ENCODE measurements around the gene BBS7.

Gene BBS7

GRCh38 chr4:121869841-121870822 lies at the start of gene BBS7:
Gene BBS7, minus strand, starts transcription at chr4:121870474. Its CDS starts 161 bp downstream, at chr4:121870313.
- peak; percentile 93 to 99 for DNase-seq (ENCODE audit: extremely low read depth in 1 of 2, low read depth in 1 of 2)

- DNase-seq (ENCODE audit: extremely low read depth in 1 of 2, low read depth in 1 of 2) = no peak
Measured at GRCh38 chr4:121913667-121914066, 43.4 kb upstream of the BBS7 start.

- no peak for DNase-seq (ENCODE audit: extremely low read depth in 1 of 2, low read depth in 1 of 2)
Measured at GRCh38 chr4:121908346-121908745, 38.1 kb upstream of the BBS7 start.

GRCh38 chr4:121900132-121900983 lies 30.1 kb upstream of the BBS7 start:
- DNase-seq (ENCODE audit: extremely low read depth in 1 of 2, low read depth in 1 of 2) = peak in 1 of 2 donors; percentile 2

GRCh38 chr4:121898150-121898549 lies 27.9 kb upstream of the BBS7 start:
- no peak for DNase-seq (ENCODE audit: extremely low read depth in 1 of 2, low read depth in 1 of 2)

- DNase-seq (ENCODE audit: extremely low read depth in 1 of 2, low read depth in 1 of 2) = no peak
Measured at GRCh38 chr4:121888134-121888533, 17.9 kb upstream of the BBS7 start.

GRCh38 chr4:121885115-121885514 lies 14.8 kb upstream of the BBS7 start:
- DNase-seq (ENCODE audit: extremely low read depth in 1 of 2, low read depth in 1 of 2) = no peak

- no peak for DNase-seq (ENCODE audit: extremely low read depth in 1 of 2, low read depth in 1 of 2)
Measured at GRCh38 chr4:121881158-121881557, 10.9 kb upstream of the BBS7 start.

GRCh38 chr4:121879135-121879534 lies 8.9 kb upstream of the BBS7 start:
- DNase-seq (ENCODE audit: extremely low read depth in 1 of 2, low read depth in 1 of 2) = no peak

GRCh38 chr4:121877041-121877773 lies 6.9 kb upstream of the BBS7 start:
- DNase-seq (ENCODE audit: extremely low read depth in 1 of 2, low read depth in 1 of 2) = no peak

- no peak for DNase-seq (ENCODE audit: extremely low read depth in 1 of 2, low read depth in 1 of 2)
Measured at GRCh38 chr4:121876070-121876469, 5.8 kb upstream of the BBS7 start.

- no peak for DNase-seq (ENCODE audit: extremely low read depth in 1 of 2, low read depth in 1 of 2)
Measured at GRCh38 chr4:121875652-121876051, 5.4 kb upstream of the BBS7 start.

- DNase-seq (ENCODE audit: extremely low read depth in 1 of 2, low read depth in 1 of 2) = no peak
Measured at GRCh38 chr4:121873604-121874003, 3.3 kb upstream of the BBS7 start.

- no peak for DNase-seq (ENCODE audit: extremely low read depth in 1 of 2, low read depth in 1 of 2)
Measured at GRCh38 chr4:121863799-121864198, 6.5 kb downstream of the BBS7 start.

- no peak for DNase-seq (ENCODE audit: extremely low read depth in 1 of 2, low read depth in 1 of 2)
Measured at GRCh38 chr4:121861426-121861825, 8.8 kb downstream of the BBS7 start.

GRCh38 chr4:121860121-121860520 lies 10.2 kb downstream of the BBS7 start:
- DNase-seq (ENCODE audit: extremely low read depth in 1 of 2, low read depth in 1 of 2) = no peak

GRCh38 chr4:121851354-121851753 lies 18.9 kb downstream of the BBS7 start:
- no peak for DNase-seq (ENCODE audit: extremely low read depth in 1 of 2, low read depth in 1 of 2)

- DNase-seq (ENCODE audit: extremely low read depth in 1 of 2, low read depth in 1 of 2) = no peak
Measured at GRCh38 chr4:121846662-121847061, 23.6 kb downstream of the BBS7 start.

- no peak for DNase-seq (ENCODE audit: extremely low read depth in 1 of 2, low read depth in 1 of 2)
Measured at GRCh38 chr4:121842862-121843261, 27.4 kb downstream of the BBS7 start.

- no peak for DNase-seq (ENCODE audit: extremely low read depth in 1 of 2, low read depth in 1 of 2)
Measured at GRCh38 chr4:121838136-121838535, 32.1 kb downstream of the BBS7 start.

- no peak for DNase-seq (ENCODE audit: extremely low read depth in 1 of 2, low read depth in 1 of 2)
Measured at GRCh38 chr4:121829511-121829910, 40.8 kb downstream of the BBS7 start.

Data from stimulated activated CD8-positive, alpha-beta memory T cell treated with anti-CD3 and anti-CD28 coated beads, Interleukin-7, amount 100 ng/mL, for 48 hours (primary cell).